Left renal cortex interstitium (tissue), 4 donors: ENCODE data around the gene SLC28A1. TPM values are rescaled to one million over a fixed set of nuclear protein-coding genes. Genes with fewer than 3 reads are reported as not detected.
"Not testable (repeated sequence)": the region's sequence is repeated elsewhere in the genome, so short reads cannot be mapped to it uniquely, and the experiment has no call there.

Experiments
- DNase-seq, 4 donors: peaks; one replicate each; pipeline ENCODE4 v3.0.0-alpha.2; 2013; ENCODE audit warnings: low read depth in 4 of 4, low spot score in 2 of 4, missing footprints in 1 of 4
- polyA plus RNA-seq, 4 donors: library from polyadenylated mRNA; unstranded; fragments of 120-200 nt; gene quantifications; one replicate each; pipeline ENCODE4 v1.2.1, GENCODE V29; 2013; ENCODE audit not compliant: insufficient read length in 4 of 4

Gene SLC28A1, protein sequence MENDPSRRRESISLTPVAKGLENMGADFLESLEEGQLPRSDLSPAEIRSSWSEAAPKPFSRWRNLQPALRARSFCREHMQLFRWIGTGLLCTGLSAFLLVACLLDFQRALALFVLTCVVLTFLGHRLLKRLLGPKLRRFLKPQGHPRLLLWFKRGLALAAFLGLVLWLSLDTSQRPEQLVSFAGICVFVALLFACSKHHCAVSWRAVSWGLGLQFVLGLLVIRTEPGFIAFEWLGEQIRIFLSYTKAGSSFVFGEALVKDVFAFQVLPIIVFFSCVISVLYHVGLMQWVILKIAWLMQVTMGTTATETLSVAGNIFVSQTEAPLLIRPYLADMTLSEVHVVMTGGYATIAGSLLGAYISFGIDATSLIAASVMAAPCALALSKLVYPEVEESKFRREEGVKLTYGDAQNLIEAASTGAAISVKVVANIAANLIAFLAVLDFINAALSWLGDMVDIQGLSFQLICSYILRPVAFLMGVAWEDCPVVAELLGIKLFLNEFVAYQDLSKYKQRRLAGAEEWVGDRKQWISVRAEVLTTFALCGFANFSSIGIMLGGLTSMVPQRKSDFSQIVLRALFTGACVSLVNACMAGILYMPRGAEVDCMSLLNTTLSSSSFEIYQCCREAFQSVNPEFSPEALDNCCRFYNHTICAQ
- polyA plus RNA-seq: 1 to 10 TPM; 5.5 to 9.4 (median 6.1) TPM

DNA sequence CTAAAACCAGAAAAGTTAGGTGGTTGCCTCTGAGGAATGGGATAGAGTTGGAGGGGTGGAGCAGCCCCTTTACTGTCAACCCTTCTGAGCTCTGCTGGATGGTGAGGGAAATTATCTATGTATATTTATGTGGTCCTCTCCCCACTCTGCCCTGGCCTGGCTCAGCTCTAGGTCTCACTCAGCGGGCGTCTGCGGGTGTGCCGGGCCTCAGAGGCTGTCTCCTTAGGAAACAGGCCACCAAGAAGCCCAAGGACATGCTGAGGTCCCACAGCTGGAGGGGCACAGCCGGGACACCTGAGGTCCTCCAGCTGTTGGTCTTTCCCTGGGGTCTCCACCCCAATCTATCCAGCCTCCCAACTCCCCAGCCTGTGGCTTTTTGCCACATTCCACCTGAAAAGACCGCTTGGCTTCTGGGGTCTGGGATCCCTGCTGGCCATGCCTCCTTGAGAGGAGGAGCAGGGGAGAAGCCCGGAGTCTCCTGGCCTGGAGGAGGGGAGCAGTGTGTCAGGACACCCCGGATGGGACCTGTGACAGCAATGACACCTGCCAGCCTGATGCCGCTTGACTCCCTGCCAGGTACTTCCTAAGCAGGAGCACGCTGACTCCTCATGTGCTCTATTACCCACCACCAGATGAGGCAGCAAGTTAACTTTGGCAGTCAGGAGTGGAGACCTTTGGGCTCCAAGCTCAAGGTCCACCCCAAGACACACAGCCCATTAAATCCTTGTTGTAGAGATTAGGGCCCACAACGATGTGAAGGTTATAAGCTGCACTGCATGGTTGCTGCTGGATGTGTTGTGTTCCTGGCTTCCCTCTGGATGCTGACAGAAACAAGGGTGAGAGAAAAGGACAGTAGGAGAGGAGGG, at the start of gene SLC28A1:
Gene SLC28A1 (plus strand): TSS at position 747 of the 866 bp plus-strand sequence. CDS start 3,099 bp downstream, outside the sequence.
- no peak for DNase-seq

DNA sequence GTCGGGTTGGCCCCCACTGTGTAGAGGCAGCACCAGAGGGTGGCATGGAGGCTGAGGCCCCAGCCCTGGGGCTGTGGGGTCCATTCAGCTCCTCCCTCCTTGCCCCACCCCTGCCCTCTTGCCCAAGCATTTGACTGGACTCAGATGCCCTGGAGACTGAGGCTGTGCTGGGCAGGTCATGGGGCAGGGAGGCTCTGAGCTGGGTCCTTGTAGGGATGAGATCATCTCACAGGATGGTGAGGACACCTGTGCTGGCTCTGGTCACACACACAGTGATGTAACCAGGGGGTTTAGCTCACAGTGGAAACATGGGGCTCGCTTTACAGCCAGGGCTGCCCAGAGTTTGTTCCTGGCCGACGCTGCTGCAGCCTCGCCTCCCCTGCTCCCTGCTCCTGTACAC, 49.5 kb upstream of the SLC28A1 start:
- DNase-seq: no peak

DNA sequence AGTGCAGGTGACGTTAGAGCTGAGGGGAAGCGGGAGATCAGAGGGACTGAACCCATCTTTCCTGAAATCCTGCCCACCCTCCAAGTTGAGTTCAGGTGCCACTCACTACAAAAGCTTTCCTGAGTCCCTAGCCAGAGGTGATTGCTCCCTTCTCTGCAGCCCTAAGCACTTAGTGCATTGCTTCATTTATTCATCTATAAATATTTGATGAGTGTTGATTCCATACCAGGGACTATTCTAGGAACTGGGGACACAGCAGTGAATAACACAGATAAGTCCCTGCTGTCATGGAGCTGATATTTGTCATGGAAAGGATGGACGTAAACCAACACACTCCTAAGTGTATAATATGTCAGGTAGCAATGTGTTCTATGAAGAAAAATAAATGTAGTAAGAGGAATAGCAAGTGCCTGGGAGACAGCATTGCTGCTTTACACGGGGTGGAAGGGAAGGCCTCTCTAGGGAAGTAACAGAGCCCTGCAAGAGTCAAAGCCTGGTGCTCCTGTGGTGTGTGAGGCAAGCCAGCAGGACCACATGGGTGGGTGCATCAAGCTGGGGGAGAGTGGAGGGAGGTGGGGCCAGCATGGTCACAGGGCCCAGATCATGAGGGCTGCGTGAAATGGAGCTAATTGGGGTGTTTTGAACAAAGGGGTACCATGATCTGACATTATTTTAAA, 48.7 kb upstream of the SLC28A1 start:
- DNase-seq: no peak

DNA sequence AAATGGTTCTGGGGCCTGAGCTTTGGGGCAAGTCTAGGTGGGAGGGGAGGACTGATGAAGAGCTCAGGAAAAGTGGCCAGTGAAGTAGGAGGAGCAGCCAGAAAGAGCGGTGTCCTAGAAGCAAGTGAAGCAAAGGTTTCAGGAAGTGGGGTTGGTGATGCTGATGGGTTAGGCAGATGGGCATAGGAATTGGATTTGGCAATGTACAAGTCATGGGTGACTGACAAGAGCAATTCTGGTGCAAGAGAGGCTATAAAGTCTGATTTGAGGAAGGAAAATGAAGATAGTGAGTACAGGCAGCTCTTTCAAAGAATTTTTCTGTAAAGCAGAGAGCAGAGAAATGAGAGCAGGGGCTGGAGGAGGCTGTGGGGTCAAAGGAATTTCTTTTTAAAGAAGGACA, 47.6 kb upstream of the SLC28A1 start:
- no peak for DNase-seq

DNA sequence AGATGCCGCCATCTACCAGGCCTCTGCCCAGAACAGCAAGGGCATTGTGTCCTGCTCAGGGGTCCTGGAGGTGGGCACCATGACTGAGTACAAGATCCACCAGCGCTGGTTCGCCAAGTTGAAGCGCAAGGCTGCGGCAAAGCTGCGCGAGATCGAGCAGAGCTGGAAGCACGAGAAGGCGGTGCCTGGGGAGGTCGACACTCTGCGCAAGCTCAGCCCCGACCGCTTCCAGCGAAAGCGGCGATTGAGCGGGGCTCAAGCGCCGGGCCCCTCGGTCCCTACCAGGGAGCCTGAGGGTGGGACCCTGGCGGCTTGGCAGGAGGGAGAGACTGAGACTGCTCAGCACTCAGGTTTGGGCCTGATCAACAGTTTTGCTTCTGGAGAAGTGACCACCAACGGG, 44.7 kb upstream of the SLC28A1 start:
- DNase-seq: no peak

DNA sequence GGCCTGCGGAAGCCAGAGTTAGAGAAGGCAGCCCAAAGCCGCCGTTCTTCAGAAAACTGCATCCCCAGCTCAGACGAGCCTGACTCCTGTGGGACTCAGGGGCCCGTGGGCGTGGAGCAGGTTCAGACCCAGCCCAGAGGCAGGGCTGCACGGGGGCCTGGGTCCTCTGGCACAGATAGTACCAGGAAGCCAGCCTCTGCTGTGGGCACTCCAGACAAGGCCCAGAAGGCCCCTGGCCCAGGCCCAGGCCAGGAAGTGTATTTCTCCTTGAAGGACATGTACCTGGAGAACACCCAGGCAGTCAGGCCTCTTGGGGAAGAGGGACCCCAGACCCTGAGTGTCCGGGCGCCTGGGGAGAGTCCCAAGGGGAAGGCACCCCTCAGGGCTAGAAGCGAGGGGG, 44.2 kb upstream of the SLC28A1 start:
- DNase-seq: no peak

DNA sequence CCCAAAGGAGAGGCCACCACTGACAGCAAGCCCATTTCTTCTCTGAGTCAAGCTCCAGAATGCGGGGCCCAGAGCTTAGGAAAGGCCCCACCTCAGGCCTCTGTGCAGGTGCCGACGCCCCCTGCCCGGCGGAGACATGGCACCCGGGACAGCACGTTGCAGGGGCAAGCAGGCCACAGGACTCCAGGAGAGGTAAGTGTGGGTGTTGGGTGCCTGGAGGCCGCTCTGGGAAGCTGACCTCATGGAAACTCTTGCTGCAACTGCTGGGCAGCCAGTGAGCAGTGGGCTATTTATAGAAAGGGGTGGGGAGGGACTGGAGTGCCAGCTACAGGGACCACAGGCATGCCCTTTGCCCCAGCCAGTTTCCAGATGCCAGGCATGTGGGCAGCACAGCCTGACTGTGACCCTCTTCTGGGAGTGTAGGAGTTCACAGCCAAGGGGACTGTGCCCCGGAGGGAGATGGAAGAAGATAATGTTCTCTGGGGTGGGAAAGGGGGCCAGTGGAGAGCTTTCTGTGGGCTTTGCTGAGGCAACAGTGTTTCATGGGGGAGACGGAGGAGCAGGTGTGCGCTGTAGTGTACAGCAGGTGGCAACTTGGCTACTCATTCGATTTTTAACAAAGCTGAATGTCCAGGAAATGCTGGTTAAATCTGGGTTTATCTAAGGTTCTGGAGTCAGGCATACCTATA, 43.6 kb upstream of the SLC28A1 start:
- DNase-seq: no peak

DNA sequence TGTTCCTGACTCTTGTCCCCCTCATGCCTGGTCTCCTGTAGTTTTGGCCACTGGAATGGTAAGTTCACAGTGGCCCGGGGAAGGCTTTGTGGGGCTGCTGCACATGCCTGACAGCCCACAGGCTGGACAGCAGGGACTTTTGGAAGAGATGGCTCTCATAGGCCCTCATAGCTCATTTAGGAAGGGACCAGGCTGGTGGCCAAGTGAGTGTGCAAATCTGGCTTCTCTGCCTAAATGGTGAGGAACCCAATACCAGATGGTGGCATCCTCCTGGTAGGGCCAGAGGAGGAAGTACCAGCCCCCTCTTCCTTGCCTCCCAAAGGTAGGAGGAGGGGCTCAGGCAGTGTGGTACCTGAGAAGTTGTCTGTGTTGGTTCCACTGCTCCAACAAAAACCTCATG, 41.7 kb upstream of the SLC28A1 start:
- DNase-seq: no peak

DNA sequence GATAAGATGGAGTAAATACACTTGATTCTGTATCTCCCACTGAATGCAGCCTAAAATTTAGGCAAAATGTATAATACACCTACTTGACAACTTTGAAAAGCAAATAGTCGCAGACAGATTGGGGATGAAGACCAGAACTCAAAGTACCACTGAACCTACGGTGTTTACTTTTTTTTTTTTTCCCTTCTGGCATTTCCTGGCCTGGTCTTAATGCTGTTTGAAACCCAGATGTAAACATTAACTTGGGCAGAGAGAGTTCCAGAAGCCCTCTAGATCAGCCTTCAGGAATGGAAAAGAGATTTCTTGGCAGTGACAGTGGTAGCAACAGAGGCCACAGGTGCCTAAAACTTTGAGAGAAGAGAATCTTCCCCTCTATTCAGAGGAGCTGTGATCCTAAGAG, 39.5 kb upstream of the SLC28A1 start:
- no peak for DNase-seq

DNA sequence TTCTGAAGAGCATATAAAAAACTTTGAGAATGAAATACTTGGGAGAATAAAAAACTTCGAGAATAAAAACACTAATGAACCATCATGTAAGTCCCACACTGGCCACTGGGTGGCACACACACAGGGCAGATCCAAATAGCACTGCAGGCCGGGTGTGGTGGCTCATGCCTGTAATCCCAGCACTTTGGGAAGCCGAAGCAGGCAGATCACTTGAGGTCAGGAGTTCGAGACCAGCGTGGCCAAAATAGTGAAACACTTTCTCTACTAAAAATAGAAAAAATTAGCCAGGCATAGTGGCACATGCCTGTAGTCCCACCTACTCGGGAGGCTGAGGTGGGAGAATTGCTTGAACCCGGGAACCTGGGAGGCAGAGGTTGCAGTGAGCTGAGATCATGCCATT, 38.8 kb upstream of the SLC28A1 start:
- DNase-seq: not testable (repeated sequence)

DNA sequence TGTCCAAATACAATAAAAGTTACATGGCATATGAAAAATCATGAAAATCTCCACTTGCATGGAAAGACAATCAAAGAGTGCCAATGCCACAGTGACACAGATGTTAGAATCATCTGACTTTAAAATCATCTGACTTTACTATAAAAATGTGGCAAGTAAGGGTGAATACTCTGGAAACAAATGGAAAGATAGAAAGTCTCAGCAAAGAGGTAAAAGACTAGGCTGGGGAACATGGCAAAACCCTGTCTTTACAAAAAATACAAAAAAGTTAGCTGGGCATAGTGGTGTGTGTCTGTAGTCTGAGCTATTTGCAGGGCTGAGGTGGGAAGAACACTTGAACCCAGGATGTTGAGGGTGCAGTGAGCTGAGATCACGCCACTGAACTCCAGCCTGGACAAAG, 38.2 kb upstream of the SLC28A1 start:
- DNase-seq: no peak

DNA sequence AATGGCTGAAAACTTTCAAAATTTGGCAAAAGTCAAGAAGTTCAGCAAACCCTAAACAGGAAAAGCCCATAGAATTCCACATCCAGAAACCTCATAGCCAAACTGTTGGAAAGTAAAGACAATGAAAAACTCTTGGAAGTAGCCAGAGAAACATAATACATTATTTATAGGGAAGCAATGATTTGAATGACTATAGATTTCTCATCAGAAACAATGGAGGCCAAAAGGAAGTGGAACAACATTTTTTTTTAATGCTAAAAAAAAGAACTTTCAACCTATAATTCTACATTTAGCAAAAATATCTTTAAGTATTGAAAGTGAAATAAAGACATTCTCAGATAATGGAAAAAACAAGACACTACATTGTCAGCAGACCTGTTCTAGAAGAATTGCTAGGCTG, 37.1 kb upstream of the SLC28A1 start:
- no peak for DNase-seq

DNA sequence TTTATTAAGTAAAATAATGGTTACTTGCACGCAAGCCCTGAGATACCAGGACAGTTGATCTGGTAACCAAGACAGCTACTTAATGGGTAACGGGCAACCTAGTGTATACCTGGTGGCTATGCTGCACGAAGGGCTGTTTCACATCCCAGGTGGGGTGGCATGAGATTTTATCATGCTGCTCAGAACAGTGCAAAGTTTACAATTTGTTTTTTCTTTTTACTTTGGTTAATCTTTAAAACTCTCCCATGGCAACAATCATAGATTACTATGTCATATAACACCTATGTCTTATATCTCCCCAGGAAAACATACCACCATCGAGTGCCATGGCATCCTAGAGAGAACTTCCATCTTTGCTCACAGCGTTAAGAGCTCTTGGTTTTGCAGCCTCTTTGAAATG, 32.2 kb upstream of the SLC28A1 start:
- no peak for DNase-seq

DNA sequence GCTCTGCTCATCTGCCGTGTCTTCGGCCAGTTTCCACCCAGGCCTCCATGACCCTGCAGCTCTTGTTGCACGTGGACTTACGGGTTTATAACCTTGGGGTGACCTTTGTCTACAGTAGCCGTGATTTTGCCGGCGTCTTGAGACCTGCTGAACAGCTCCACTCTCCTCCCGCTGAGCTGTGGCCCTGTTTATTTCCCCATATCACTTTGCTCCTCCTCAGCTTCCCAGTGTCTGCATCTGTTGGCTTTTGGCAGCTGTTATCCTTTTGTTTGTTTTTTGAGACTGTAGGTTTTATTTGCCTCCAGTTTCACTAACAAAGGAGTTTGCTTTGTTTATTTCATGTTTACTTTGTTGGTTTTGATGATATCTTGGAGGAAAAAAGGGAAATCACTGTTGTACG, 29.3 kb upstream of the SLC28A1 start:
- DNase-seq: no peak

DNA sequence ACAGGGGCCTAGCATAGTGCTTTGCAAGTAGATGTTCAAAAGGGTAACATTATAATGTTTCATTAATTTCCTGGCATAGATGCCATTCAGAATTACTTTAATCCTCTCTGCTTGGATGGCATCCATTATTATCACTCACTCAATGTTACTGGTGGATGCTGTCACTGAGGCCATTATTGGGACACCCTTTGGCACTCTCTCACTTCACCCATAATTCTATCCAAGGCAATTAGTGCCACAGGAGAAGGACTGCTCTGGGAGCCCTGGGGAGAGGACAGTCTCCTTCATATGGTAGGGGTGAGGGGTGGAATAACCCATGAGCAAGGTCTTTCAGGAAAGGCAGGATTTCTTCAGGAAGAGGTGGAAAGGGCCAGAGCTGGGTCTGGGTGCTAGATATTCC, 28.7 kb upstream of the SLC28A1 start:
- DNase-seq: no peak

DNA sequence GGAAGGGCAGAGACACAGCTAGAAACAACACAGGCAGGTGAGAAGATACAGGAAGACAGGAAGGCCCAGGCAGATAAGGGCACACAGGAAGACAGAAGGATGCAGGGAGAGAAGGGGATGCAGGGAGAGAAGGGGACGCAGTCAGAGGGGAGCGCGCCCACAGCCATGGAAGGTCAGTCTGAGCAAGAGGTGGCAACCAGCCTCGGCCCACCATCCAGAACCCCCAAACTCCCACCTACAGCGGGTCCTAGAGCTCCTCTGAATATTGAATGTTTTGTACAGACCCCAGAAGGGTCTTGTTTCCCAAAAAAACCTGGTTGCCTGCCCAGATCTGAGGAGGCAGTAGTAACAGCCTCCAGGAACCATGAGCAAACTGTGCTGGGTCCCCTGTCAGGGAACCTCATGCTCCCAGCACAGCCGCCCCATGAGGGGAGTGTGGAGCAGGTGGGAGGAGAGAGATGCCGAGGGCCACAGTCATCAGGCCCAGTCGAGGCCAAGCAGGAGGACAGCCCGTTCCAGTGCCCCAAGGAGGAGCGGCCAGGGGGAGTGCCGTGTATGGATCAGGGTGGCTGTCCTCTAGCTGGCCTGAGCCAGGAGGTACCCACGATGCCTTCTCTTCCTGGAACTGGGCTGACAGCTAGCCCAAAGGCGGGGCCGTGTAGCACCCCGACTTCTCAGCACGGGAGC, 27.6 kb upstream of the SLC28A1 start:
- DNase-seq: no peak

DNA sequence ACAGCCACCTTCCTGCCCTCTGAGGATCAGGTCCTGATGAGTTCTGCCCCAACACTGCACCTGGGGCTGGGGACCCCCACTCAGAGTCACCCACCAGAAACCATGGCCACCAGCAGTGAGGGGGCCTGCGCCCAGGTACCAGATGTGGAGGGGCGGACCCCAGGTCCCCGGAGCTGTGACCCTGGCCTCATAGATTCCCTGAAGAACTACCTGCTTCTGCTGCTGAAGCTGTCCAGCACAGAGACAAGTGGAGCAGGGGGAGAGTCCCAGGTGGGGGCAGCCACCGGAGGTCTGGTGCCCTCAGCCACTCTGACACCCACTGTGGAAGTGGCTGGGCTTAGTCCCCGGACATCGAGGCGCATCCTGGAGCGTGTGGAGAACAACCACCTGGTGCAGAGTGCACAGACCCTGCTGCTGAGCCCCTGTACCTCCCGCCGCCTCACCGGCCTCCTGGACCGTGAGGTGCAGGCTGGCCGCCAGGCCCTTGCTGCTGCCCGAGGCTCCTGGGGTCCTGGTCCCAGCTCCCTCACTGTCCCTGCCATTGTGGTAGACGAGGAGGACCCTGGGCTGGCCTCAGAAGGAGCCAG, 27.0 kb upstream of the SLC28A1 start:
- DNase-seq: no peak

DNA sequence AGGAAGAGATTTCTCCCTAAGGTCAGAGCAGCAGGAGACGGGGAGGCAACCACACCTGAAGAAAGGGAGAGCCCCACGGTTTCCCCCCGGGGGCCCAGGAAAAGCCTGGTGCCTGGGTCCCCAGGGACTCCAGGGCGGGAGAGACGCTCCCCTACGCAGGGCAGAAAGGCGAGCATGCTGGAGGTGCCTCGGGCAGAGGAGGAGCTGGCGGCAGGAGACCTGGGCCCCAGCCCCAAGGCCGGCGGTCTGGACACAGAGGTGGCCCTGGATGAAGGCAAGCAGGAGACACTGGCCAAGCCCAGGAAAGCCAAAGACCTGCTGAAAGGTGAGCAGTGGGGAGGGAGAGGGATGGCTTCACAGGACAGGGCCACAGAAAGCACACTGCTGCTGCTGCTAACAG, 26.2 kb upstream of the SLC28A1 start:
- no peak for DNase-seq

DNA sequence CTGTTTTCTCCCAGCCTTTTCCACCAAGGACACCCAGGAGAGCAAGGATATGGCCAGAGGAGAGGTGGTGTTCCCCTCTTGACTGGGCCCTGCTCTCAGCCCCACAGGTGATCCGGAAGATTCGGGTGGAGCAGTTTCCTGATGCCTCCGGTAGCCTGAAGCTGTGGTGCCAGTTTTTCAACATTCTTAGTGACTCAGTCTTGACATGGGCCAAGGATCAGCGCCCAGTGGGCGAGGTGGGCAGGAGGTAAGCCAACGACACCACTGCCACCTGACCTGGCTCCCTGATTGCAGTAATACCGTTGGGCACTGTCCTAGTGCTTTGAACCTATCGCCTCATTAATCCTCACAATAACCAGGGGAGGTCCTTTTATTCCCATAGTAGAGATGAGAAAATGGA, 25.3 kb upstream of the SLC28A1 start:
- DNase-seq: no peak
